GM18951 (cell line): ENCODE data around the gene SH3PXD2A.

Source experiments
- POLR2A ChIP-seq: IDR thresholded peaks from 4 replicates; pipeline ENCODE4 v1.6.1; 2011; ENCODE audit warnings: mild to moderate bottlenecking; ENCODE audit not compliant: insufficient read length, insufficient read depth; ENCODE audit errors: extremely low read depth
- in situ Hi-C: fragments of 300-500 bp; cut with MboI; formaldehyde crosslinking; loops from one replicate; pipeline ENCODE4 v1.12.0; 2022; ENCODE audit warnings: low sequenced_read_pairs, mixed read lengths, inconsistent platforms; ENCODE audit not compliant: unreplicated experiment

The SH3PXD2A gene

GRCh38 chr10:103729851-103730250 is 125.5 kb downstream of the SH3PXD2A start:
- no peak for TF ChIP-seq POLR2A

GRCh38 chr10:103727991-103728689 is 127.2 kb downstream of the SH3PXD2A start:
- in situ Hi-C loops, result no loop called here
- TF ChIP-seq POLR2A, result no peak

More at GRCh38 chr10:103729851-103730250, 125.5 kb downstream of the SH3PXD2A start:
- in situ Hi-C loops, result no loop called here

- in situ Hi-C loops, result no loop called here
- TF ChIP-seq POLR2A, result no peak
These were observed 127.8 kb downstream of the SH3PXD2A start for GRCh38 chr10:103727546-103727963.

GRCh38 chr10:103726637-103727036 is 128.7 kb downstream of the SH3PXD2A start:
- in situ Hi-C loops, result no loop called here
- TF ChIP-seq POLR2A, result no peak

- in situ Hi-C loops, result no loop called here
- TF ChIP-seq POLR2A, result no peak
These were observed 130.1 kb downstream of the SH3PXD2A start for GRCh38 chr10:103725242-103725641.

- in situ Hi-C loops, result no loop called here
- no peak for TF ChIP-seq POLR2A
These were observed 130.6 kb downstream of the SH3PXD2A start for GRCh38 chr10:103724771-103725170.

GRCh38 chr10:103724074-103724473 is 131.3 kb downstream of the SH3PXD2A start:
- no peak for TF ChIP-seq POLR2A
- in situ Hi-C loops, result no loop called here

GRCh38 chr10:103723557-103723956 is 131.8 kb downstream of the SH3PXD2A start:
- in situ Hi-C loops, result no loop called here
- TF ChIP-seq POLR2A, result no peak

GRCh38 chr10:103722632-103723031 is 132.7 kb downstream of the SH3PXD2A start:
- no peak for TF ChIP-seq POLR2A
- in situ Hi-C loops, result no loop called here

- in situ Hi-C loops, result no loop called here
- TF ChIP-seq POLR2A, result no peak
These were observed 134.4 kb downstream of the SH3PXD2A start for GRCh38 chr10:103720964-103721335.

- no peak for TF ChIP-seq POLR2A
- in situ Hi-C loops, result no loop called here
These were observed 134.9 kb downstream of the SH3PXD2A start for GRCh38 chr10:103720328-103720963.

GRCh38 chr10:103719036-103719435 is 136.3 kb downstream of the SH3PXD2A start:
- no peak for TF ChIP-seq POLR2A
- in situ Hi-C loops, result no loop called here

GRCh38 chr10:103718247-103718620 is 137.1 kb downstream of the SH3PXD2A start:
- in situ Hi-C loops, result no loop called here
- TF ChIP-seq POLR2A, result no peak
